HEK293 (cell line): ENCODE data around the gene HSDL1.
A peak's percentile ranks its signal among the peaks of the same experiment; 100 is the strongest.

ENCODE experiments used
- CTCF ChIA-PET: fragments of 350-600 bp; formaldehyde crosslinking; extraction: SDS; loops from one replicate; lab custom pipeline; 2021; ENCODE audit warnings: antibody characterized with exemption; lab: Yijun Ruan, JAX
- POLR2A ChIA-PET: fragments of 300-600 bp; formaldehyde crosslinking; extraction: SDS; loops from one replicate; lab custom pipeline; 2020; ENCODE audit warnings: antibody characterized with exemption, inconsistent platforms; lab: Yijun Ruan, JAX
- H3K27ac ChIP-seq: fragments of 200-500 bp; sonication (Bioruptor generic); 2 replicates; pipeline ENCODE4 v1.5.1; 2014; ENCODE audit warnings: low read depth, low read length, control low read depth, inconsistent platforms; ENCODE audit errors: extremely low read depth
- H3K36me3 ChIP-seq, 2 experiments: fragments of 200-500 bp in 1 of 2; sonication (Bioruptor generic) in 1 of 2; 1 replicate in 1 of 2; 2 replicates in 1 of 2; pipeline ENCODE4 v1.5.1; 2014 to 2017; ENCODE audit warnings: inconsistent platforms in 2 of 2, low read length in 2 of 2; ENCODE audit not compliant: control insufficient read depth in 2 of 2, insufficient read depth in 1 of 2
- H3K4me1 ChIP-seq: fragments of 200-500 bp; sonication (Bioruptor generic); 2 replicates; pipeline ENCODE4 v1.5.1; 2014; ENCODE audit warnings: mild to moderate bottlenecking, low read length, inconsistent platforms; ENCODE audit not compliant: control insufficient read depth, insufficient read depth
- H3K4me3 ChIP-seq: 2 replicates; pipeline ENCODE4 v1.5.1; 2011; ENCODE audit warnings: low read depth, mild to moderate bottlenecking, control low read depth, low read length, moderate library complexity
- H3K9me3 ChIP-seq: fragments of 200-500 bp; sonication (Bioruptor generic); 2 replicates; pipeline ENCODE4 v1.5.1; 2014; ENCODE audit warnings: low read depth, low read length, inconsistent platforms; ENCODE audit not compliant: control insufficient read depth, insufficient read depth
- CTCF ChIP-seq: fragments of 450-650 bp; formaldehyde crosslinking; IDR thresholded peaks from 2 replicates; pipeline ENCODE4 v1.5.1; 2016; ENCODE audit warnings: missing biosample characterization, missing genetic modification characterization
- GLI4 ChIP-seq: fragments of 450-650 bp; formaldehyde crosslinking; IDR thresholded peaks from 2 replicates; pipeline ENCODE4 v1.5.1; 2016; ENCODE audit warnings: missing biosample characterization, missing genetic modification characterization
- MZF1 ChIP-seq: fragments of 450-650 bp; formaldehyde crosslinking; IDR thresholded peaks from 2 replicates; pipeline ENCODE4 v1.5.1; 2017; ENCODE audit warnings: missing biosample characterization, missing genetic modification characterization, borderline replicate concordance
- RBAK ChIP-seq: fragments of 450-650 bp; formaldehyde crosslinking; IDR thresholded peaks from 2 replicates; pipeline ENCODE4 v1.5.1; 2016; ENCODE audit warnings: missing biosample characterization, missing genetic modification characterization
- SCRT2 ChIP-seq: fragments of 450-650 bp; formaldehyde crosslinking; IDR thresholded peaks from 2 replicates; pipeline ENCODE4 v1.5.1; 2016; ENCODE audit warnings: missing biosample characterization, missing genetic modification characterization
- SP2 ChIP-seq: fragments of 450-650 bp; formaldehyde crosslinking; IDR thresholded peaks from 2 replicates; pipeline ENCODE4 v1.5.1; 2016; ENCODE audit warnings: missing biosample characterization, missing genetic modification characterization
- TCF7L2 ChIP-seq: IDR thresholded peaks from 2 replicates; pipeline ENCODE4 v1.6.1; 2011; ENCODE audit warnings: low read depth, mild to moderate bottlenecking, inconsistent platforms, low read length, moderate library complexity, borderline replicate concordance
- ZBTB44 ChIP-seq: fragments of 450-650 bp; IDR thresholded peaks from 2 replicates; pipeline ENCODE4 v1.5.1; 2018; ENCODE audit warnings: missing biosample characterization, mild to moderate bottlenecking, missing genetic modification characterization
- ZNF114 ChIP-seq: fragments of 450-650 bp; formaldehyde crosslinking; IDR thresholded peaks from 2 replicates; pipeline ENCODE4 v1.5.0; 2017; ENCODE audit warnings: missing biosample characterization, missing genetic modification characterization
- ZNF146 ChIP-seq: fragments of 450-650 bp; formaldehyde crosslinking; IDR thresholded peaks from 2 replicates; pipeline ENCODE4 v1.5.1; 2016; ENCODE audit warnings: missing biosample characterization, missing genetic modification characterization
- ZNF18 ChIP-seq: fragments of 450-650 bp; formaldehyde crosslinking; IDR thresholded peaks from 2 replicates; pipeline ENCODE4 v1.5.1; 2016; ENCODE audit warnings: missing biosample characterization, missing genetic modification characterization
- ZNF184 ChIP-seq: fragments of 450-650 bp; IDR thresholded peaks from 2 replicates; pipeline ENCODE4 v1.5.1; 2018; ENCODE audit warnings: missing biosample characterization, mild to moderate bottlenecking, missing genetic modification characterization
- ZNF211 ChIP-seq: fragments of 450-650 bp; formaldehyde crosslinking; IDR thresholded peaks from 2 replicates; pipeline ENCODE4 v1.5.1; 2016; ENCODE audit warnings: low read depth, missing biosample characterization, missing genetic modification characterization
- ZNF26 ChIP-seq: fragments of 450-650 bp; formaldehyde crosslinking; IDR thresholded peaks from 2 replicates; pipeline ENCODE4 v1.5.1; 2016; ENCODE audit warnings: missing biosample characterization, missing genetic modification characterization
- ZNF610 ChIP-seq: fragments of 450-650 bp; formaldehyde crosslinking; IDR thresholded peaks from 2 replicates; pipeline ENCODE4 v1.5.1; 2016; ENCODE audit warnings: missing biosample characterization, missing genetic modification characterization, borderline replicate concordance
- ZNF837 ChIP-seq: fragments of 450-650 bp; formaldehyde crosslinking; IDR thresholded peaks from 2 replicates; pipeline ENCODE4 v1.5.1; 2016; ENCODE audit warnings: missing biosample characterization, missing genetic modification characterization
- ZSCAN30 ChIP-seq: fragments of 450-650 bp; IDR thresholded peaks from 2 replicates; pipeline ENCODE4 v1.5.1; 2018; ENCODE audit warnings: missing biosample characterization, mild to moderate bottlenecking, missing genetic modification characterization, moderate library complexity
- ZXDB ChIP-seq: fragments of 450-650 bp; formaldehyde crosslinking; IDR thresholded peaks from 2 replicates; pipeline ENCODE4 v1.5.1; 2016; ENCODE audit warnings: missing biosample characterization, missing genetic modification characterization

HSDL1 gene

GRCh38 chr16:84143081-84143480 is 1.9 kb downstream of the HSDL1 start:
- H3K4me3 ChIP-seq = no peak overlapping the region
- TF ChIP-seq SP2 (tag by site-specific recombination) = no peak
- TF ChIP-seq ZNF211 = no peak
- no peak for TF ChIP-seq ZNF837 (tag by site-specific recombination)
- TF ChIP-seq ZNF146 (tag by site-specific recombination) = peak; percentile 87
- no peak for TF ChIP-seq ZNF114 (tag by site-specific recombination)
- TF ChIP-seq ZBTB44 (tag by site-specific recombination) = no peak
- H3K4me1 ChIP-seq = peaks cover 7% of the 10 kb centered on the region; the same call in 1 of the 2 replicates
- POLR2A ChIA-PET = no interaction called here
- no peaks in the 10 kb centered on the region for H3K36me3 ChIP-seq
- CTCF ChIA-PET = interaction anchor here (1.4 kb wide), 1 partner anchor 78 kb away, joined by 4 read pairs; no protein-coding TSS in a partner anchor
- H3K27ac ChIP-seq = no peak overlapping the region
- no peaks in the 10 kb centered on the region for H3K9me3 ChIP-seq

- no peak overlapping the region for H3K27ac ChIP-seq
- ChIA-PET CTCF (interaction anchor here (0.7 to 1.4 kb wide), 4 partner anchors 10 to 170 kb away, joined by 3 to 6 read pairs (median 4); partner anchors contain the start of gene TAF1C), POLR2A (interaction anchor here (1.2 kb wide), 1 partner anchor 24 kb away, joined by 3 read pairs; the partner anchor contains the start of gene MBTPS1)
- H3K36me3 ChIP-seq = no peaks in the 10 kb centered on the region
- H3K9me3 ChIP-seq = no peaks in the 10 kb centered on the region
- peaks cover 7% of the 10 kb centered on the region; the same call in 1 of the 2 replicates for H3K4me1 ChIP-seq
- no peak overlapping the region for H3K4me3 ChIP-seq
- no peak for TF ChIP-seq ZSCAN30
- peak; percentile 76 for TF ChIP-seq CTCF (tag by site-specific recombination)
- TF ChIP-seq MZF1 = 0 out of 2 replicates have a peak, but pooled peaks have one; percentile 37
- no peak for TF ChIP-seq ZNF26
- 0 out of 2 replicates have a peak, but pooled peaks have one; percentile 10 for TF ChIP-seq ZXDB (tag by site-specific recombination)
- 0 out of 2 replicates have a peak, but pooled peaks have one; percentile 8 for TF ChIP-seq SCRT2 (tag by site-specific recombination)
- TF ChIP-seq ZNF610 = no peak
These were observed 3.8 kb downstream of the HSDL1 start for GRCh38 chr16:84141143-84141670.

GRCh38 chr16:84139628-84140258 is 5.2 kb downstream of the HSDL1 start:
- POLR2A ChIA-PET = interaction anchor here (2.1 kb wide), 1 partner anchor 23 kb away, joined by 10 read pairs; the partner anchor contains the start of gene MBTPS1
- Histone ChIP-seq H3K4me1 (peaks cover 7% of the 10 kb centered on the region; the same call in 1 of the 2 replicates), H3K9me3 (no peaks in the 10 kb centered on the region), H3K4me3 (no peak overlapping the region), H3K36me3 (no peaks in the 10 kb centered on the region), H3K27ac (no peak overlapping the region)
- TF ChIP-seq CTCF (tag by site-specific recombination) (no peak), TCF7L2 (no peak), RBAK (tag by site-specific recombination) (no peak), GLI4 (tag by site-specific recombination) (no peak), ZNF184 (tag by site-specific recombination) (no peak), ZNF18 (tag by site-specific recombination) (no peak)
- CTCF ChIA-PET = interaction anchor here (0.8 to 2.5 kb wide), 4 partner anchors 24 to 183 kb away, joined by 3 to 12 read pairs (median 4); no protein-coding TSS in a partner anchor
